Superior temporal gyrus (tissue), 1 donor: ENCODE measurements around the gene DUSP18.
"Not testable (repeated sequence)": the region's sequence is repeated elsewhere in the genome, so short reads cannot be mapped to it uniquely, and the experiment has no call there.

ENCODE experiments used
- DNase-seq: peaks from one replicate; pipeline ENCODE4 v3.0.0-alpha.2; 2016; ENCODE audit errors: extremely low spot score

Gene DUSP18

DNA sequence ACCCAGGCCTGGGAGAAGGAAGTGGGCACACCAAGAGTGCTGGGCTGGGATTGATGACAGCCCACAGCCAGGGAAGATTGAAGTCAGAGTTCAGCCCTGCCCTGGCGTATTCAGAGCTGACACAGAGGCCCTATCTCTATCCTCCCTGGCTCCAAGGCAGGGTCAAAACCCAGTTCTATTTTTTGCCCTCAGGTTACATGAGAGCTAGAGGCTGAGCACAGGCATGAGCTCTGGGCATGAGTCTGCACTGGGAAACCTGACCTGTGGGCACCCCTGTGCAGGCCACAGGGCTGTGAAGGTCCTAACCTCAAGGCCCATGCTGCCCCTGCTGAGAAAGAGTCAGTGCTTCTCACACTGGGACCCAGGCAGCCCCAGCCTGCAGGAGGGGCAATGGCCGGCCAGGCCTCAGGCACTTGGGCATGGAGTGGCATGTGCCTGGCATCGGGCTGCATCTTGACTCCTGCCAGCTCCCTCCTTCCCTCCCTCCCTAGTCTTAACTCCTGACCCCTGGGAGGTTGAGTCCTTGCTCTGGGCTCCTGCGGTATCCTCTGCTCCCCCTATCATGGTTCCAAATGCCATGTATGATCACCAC lies 26.7 kb downstream of the DUSP18 start:
- DNase-seq, result no peak

- no peak for DNase-seq
Observed at GRCh38 chr22:30640361-30640760, 27.3 kb downstream of the DUSP18 start.

DNA sequence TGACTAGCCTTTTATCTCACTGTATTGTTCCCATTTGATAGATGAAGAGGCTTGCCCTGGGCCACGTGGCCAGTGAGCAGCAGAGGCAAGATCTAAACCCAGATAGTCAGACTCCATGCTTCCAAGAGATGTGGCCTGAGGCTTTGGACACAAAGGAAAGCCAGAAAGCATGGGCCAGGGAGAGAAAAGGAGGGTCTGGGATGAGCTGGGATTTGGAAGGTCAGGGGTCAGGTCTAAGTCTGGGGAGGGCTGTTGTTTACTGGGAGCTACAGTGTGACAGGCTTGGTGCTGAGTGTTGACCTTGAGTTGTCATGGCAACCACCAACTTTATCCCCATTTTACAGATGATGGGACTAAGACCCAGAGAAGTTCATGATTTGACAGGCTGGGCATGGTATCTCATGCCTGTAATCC lies 30.0 kb downstream of the DUSP18 start:
- DNase-seq, result no peak

DNA sequence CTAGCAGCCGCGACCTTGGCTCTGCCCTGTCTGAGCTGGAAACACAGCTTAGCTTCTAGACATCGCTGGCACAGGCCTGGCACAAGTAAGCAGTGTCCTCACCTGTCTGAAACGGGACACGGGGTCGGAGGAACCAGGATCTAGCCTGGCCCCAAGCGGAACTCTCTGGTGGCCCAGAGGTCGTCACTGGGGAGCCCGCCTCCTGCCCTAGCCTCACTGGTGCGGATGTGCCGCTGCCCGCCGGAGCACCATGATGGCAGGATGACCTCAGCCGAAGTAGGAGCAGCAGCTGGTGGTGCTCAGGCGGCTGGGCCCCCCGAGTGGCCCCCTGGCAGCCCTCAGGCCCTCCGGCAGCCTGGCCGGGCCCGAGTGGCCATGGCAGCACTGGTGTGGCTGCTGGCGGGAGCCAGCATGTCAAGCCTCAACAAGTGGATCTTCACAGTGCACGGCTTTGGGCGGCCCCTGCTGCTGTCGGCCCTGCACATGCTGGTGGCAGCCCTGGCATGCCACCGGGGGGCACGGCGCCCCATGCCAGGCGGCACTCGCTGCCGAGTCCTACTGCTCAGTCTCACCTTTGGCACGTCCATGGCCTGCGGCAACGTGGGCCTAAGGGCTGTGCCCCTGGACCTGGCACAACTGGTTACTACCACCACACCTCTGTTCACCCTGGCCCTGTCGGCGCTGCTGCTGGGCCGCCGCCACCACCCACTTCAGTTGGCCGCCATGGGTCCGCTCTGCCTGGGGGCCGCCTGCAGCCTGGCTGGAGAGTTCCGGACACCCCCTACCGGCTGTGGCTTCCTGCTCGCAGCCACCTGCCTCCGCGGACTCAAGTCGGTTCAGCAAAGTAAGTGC lies 31.2 kb downstream of the DUSP18 start:
- peak; percentile 29 for DNase-seq

DNA sequence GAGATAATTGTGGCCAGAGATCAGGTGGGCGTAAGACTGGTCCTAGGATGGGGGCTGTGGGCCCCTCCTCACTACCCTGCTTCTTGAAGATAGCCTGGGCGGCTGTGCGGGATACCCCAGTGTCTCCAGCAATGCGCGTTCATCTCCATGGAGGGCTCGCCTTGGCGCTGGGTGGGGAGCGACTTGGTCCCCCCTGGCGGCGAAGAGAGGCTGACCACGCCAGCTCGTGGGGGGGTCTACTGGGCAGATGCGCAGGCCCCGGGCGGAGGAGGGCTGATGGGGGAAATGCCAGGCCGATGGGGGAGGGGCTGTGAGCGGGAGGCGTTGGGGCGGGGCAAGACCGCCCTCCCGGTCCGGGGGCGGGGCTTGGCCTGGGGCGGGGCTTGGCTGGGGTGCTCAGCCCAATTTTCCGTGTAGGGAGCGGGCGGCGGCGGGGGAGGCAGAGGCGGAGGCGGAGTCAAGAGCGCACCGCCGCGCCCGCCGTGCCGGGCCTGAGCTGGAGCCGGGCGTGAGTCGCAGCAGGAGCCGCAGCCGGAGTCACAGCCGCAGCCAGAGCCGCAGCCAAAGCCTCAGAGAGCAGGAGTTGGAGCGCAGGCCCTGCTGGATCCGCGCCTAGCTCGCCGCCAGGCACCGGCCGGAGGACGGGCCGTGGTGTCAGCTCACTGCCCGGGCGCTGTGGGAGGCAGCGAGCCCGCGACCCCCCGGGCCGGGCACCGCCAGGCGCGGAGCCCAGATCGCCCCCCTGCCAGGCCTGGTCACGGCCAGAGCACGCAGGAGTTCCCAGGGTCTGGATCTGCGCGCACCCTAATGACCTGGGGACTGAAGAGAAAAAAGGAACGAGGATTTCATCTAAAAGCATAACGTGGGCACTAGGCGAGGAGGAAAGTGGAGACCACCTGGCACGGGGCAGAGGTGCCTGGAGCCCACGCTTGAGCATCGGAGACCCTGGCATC lies 32.1 kb downstream of the DUSP18 start, which contains the start of gene SLC35E4:
Gene SLC35E4 (plus strand): TSS at position 509 of the 953 bp plus-strand sequence. CDS start 670 bp downstream, outside the sequence.
- DNase-seq, result peak; percentile 86

DNA sequence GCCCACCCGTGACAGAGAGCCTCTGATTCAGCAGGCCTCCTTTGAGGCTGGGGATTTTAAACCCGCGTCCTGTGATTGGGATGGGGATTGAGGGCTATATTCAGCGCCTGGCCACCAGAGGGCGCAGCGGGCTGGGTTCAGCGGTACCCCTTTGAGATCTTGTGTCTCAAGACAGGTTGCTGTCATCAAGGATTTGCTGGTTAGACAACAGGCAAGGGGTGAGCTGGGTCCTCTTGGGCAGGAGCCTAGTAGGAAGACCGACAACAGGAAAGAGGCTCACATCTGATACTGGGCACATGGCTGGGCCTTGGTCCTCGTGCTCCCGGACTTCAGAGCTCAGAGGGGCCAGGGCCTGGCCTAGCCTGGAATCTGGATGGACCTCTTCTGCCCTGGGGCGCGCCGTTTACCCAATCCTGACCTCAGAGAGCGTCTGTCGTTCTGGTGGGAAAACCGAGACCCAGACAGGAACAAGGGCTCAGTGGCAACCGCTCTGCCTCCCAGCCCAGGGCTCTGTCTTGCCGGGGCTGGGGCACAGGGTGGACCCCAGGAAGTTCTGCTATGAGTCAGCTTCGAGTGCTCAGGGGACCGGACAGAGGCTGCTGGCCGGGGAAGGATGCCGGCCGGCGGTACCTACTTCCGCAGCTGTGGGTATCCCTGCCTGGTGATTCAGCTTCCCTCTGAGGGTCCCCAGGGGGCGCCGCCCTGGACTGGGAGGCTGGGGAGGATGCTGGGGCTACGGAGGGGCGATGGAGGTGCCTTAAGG lies 33.0 kb downstream of the DUSP18 start:
- DNase-seq, result peak; percentile 96

DNA sequence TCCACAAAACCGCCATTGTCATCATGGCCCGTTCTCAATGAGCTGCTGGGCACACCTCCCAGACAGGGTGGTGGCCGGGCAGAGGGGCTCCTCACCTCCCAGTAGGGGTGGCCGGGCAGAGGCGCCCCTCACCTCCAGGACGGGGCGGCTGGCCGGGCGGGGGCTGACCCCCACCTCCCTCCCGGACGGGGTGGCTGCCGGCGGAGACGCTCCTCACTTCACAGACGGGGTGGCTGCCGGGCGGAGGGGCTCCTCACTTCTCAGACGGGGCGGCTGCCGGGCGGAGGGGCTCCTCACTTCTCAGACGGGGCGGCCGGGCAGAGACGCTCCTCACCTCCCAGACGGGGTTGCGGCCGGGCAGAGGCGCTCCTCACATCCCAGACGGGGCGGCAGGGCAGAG lies 36.2 kb downstream of the DUSP18 start:
- not testable (repeated sequence) for DNase-seq

GRCh38 chr22:30628491-30628890 lies 39.2 kb downstream of the DUSP18 start:
- DNase-seq, result peak; percentile 48

GRCh38 chr22:30627471-30627870 lies 40.2 kb downstream of the DUSP18 start:
- DNase-seq, result no peak

GRCh38 chr22:30626413-30626812 lies 41.3 kb downstream of the DUSP18 start:
- DNase-seq, result no peak

GRCh38 chr22:30619909-30620308 lies 47.8 kb downstream of the DUSP18 start:
- DNase-seq, result not testable (repeated sequence)

GRCh38 chr22:30617819-30618218 lies 49.9 kb downstream of the DUSP18 start:
- DNase-seq, result no peak

GRCh38 chr22:30615543-30615954 lies 52.1 kb downstream of the DUSP18 start:
- no peak for DNase-seq

DNA sequence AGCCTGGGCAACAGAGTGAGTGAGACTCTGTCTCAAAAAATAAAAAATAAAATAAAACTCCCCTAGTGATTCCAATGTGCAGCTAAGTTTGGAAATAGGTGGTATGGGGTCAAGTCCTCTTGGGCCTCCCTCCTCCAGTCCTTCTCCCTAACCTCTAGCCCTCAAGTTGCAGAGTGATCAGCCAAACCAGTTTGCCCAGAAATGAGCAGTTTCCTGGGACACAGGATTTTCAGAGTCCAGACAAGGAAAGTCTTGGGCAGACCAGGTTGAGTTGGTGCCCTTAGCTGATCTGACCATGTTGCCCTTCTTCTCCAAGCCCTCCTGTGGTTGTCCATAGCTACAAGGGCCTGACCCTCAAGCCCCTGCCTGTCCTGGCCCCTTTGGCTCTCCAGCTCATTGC lies 52.8 kb downstream of the DUSP18 start:
- no peak for DNase-seq

DNA sequence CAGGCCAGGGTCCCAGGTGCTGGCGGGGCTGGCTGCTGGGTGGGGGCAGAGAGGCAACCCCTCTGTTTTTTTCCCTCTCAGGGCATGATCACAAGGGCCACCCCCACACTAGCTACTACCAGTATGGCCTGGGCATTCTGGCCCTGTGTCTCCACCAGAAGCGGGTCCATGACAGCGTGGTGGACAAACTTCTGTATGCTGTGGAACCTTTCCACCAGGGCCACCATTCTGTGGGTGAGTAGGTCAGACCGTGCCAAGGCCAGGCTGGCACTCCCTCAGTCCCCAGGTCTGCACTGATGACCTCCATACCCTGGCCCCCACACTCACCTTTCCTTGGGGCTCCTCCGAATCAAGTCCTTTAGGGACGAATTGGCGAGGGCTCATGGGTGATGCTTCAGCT lies 53.4 kb downstream of the DUSP18 start:
- no peak for DNase-seq

DNA sequence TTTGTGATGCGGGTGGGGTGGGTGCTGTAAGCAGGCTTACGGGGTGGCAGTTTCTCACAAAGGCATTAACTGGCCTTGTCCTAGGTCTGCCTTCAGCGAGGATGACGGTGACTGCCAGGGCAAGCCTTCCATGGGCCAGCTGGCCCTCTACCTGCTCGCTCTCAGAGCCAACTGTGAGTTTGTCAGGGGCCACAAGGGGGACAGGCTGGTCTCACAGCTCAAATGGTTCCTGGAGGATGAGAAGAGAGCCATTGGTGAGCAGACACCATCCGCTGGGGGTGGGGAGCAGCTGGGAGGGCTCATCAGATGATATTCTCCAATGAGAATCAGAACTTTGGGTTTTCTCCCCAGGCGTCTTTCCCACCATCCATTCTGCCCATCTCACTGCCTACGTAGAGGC lies 54.9 kb downstream of the DUSP18 start:
- DNase-seq, result no peak
